GM12891 (cell line): Measurements from ENCODE around the gene ANLN.

Experiments used
- POLR2A ChIP-seq: IDR thresholded peaks from 2 replicates; pipeline ENCODE4 v1.6.1; 2011; ENCODE audit warnings: low read depth, low read length, control low read depth
- POU2F2 ChIP-seq: IDR thresholded peaks from 2 replicates; pipeline ENCODE4 v1.6.1; 2011; ENCODE audit warnings: low read depth, mild to moderate bottlenecking, control low read depth, low read length, moderate library complexity

GRCh38 chr7:36497775-36498174 is 108.1 kb downstream of the ANLN start:
- TF ChIP-seq POLR2A (no peak), POU2F2 (no peak)
